Ovary (tissue), 9 donors: ENCODE data around the gene BLOC1S2. TPM values are rescaled to one million over a fixed set of nuclear protein-coding genes. Genes with fewer than 3 reads are reported as not detected.

Experiments used
- DNase-seq, 5 donors: peaks; one replicate each; pipeline ENCODE4 v3.0.0-alpha.2; 2019 to 2020
- H3K27ac ChIP-seq, 2 donors: fragments of 200-600 bp; one replicate each; pipeline versions ENCODE4 v1.5.1 to v1.8.0; 2019 to 2022
- H3K27me3 ChIP-seq: fragments of 200-600 bp; one replicate; pipeline ENCODE4 v1.8.0; 2022
- H3K36me3 ChIP-seq: fragments of 200-600 bp; sonication (generic); one replicate; pipeline ENCODE4 v1.5.1; 2019
- H3K4me1 ChIP-seq: one replicate; pipeline ENCODE4 v1.8.1; 2013; ENCODE audit warnings: mild to moderate bottlenecking, moderate library complexity; ENCODE audit not compliant: insufficient read depth
- H3K4me3 ChIP-seq: fragments of 200-600 bp; sonication (generic); one replicate; pipeline ENCODE4 v1.5.1; 2017
- H3K9me3 ChIP-seq, 2 donors: fragments of 200-600 bp in 1 of 2; sonication (generic) in 1 of 2; one replicate each; pipeline versions ENCODE4 v1.5.1 to v1.8.1; 2013 to 2019; ENCODE audit warnings: mild to moderate bottlenecking in 1 of 2, moderate library complexity in 1 of 2
- CTCF ChIP-seq, 3 donors: fragments of 450-650 bp in 2 of 3; fragments of 200-600 bp in 1 of 3; IDR thresholded peaks; one replicate each; pipeline versions ENCODE4 v1.5.1 to v1.8.0; 2016 to 2022; ENCODE audit warnings: antibody characterized with exemption in 3 of 3, mild to moderate bottlenecking in 1 of 3
- EP300 ChIP-seq: sonication (generic); formaldehyde crosslinking; IDR thresholded peaks from one replicate; pipeline ENCODE4 v1.6.1; 2017; ENCODE audit warnings: antibody characterized with exemption
- POLR2A ChIP-seq: fragments of 450-650 bp; IDR thresholded peaks from one replicate; pipeline ENCODE4 v1.6.1; 2017; ENCODE audit warnings: antibody characterized with exemption, mild to moderate bottlenecking, moderate library complexity
- WGBS, 3 donors: extraction: QIAGEN DNeasy Blood & Tissue Kit in 1 of 3; methylation state at CpG; one replicate each; pipeline versions ENCODE4 v1.1.5 to v1.1.7; 2013 to 2017; 5-methylcytosine and 5-hydroxymethylcytosine counted together
- intact Hi-C, 4 donors: fragments of 100-400 bp; cut with DNase I; formaldehyde crosslinking; loops; one replicate each; pipeline versions ENCODE4 v1.11.0 to v1.15.1; 2022 to 2023
- polyA plus RNA-seq, 2 donors: library from polyadenylated mRNA; stranded (reverse); fragments of 200-250 nt in 1 of 2; fragments of 350-450 nt in 1 of 2; fragmentation: Illumina TruSeq in 1 of 2; extraction: RNeasy Lipid Tissue Mini Kit (QIAGEN cat#74804) in 1 of 2; gene quantifications; one replicate each; pipeline ENCODE4 v1.2.3, GENCODE V29; 2013 to 2014
- total RNA-seq, 7 donors: library from RNA; depleted of rRNA in 2 of 7; stranded (reverse); fragments of >200 nt in 2 of 7; fragmentation: NEBNext Ultra II Directional in 3 of 7; extraction: Animal tissue kit (Norgen Biotek cat#: 25700) in 3 of 7; gene quantifications; one replicate each; pipeline versions ENCODE4 v1.1.0 to v1.2.4, GENCODE V29; 2016 to 2023
- donor health status: DM: no; HTN: no; CAD: no; lungs with moderate emphysema.
- donor health status: DM: no; HTN: no; CAD: no.
- donor health status: Bipolar disorder and iron deficiency.
- donor health status: DM: yes; HTN: yes; CAD: no.
- donor health status: DM: no; HTN: no; CAD: no.
- donor health status: DM: yes; HTN: yes; CAD: no.

BLOC1S2 gene
- total and polyA plus RNA-seq, 9 donors, result 14.4 to 34.4 (median 24.6) TPM

DNA sequence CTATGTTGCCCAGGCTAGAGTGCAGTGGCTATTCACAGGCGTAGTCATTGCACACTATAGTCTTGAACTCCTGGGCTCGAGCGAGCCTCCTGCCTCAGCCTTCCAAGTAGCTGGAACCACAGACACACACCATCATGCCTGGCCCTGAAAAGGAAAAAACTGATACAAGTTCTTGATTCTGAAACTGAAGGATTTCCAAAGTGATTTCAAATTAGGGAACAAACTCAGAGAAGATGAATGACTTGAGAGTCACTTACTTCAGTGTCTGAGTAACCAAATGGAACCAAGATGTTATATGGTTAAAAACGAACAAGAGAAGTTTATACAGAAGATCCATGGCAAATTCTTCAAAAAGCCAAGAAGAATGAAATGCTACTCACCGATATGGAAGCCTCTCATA is 33.4 kb downstream of the BLOC1S2 start:
- TF ChIP-seq POLR2A, result no peak
- no peak for TF ChIP-seq CTCF (IDR thresholded peaks at IDR 0.05)
- no peak for TF ChIP-seq EP300
- no peak overlapping the region for H3K4me3 ChIP-seq
- no peaks in the 10 kb centered on the region for H3K36me3 ChIP-seq
- DNase-seq, result no peak
- H3K9me3 ChIP-seq, result no peaks in the 10 kb centered on the region
- H3K27me3 ChIP-seq, result no peaks in the 10 kb centered on the region
- 90 to 94% (median 92%) methylated on average over 5 of the region's 5 CpGs for WGBS, 3 donors
- no peaks in the 10 kb centered on the region for H3K4me1 ChIP-seq
- intact Hi-C loops, result no loop called here
- H3K27ac ChIP-seq, result no peak overlapping the region

DNA sequence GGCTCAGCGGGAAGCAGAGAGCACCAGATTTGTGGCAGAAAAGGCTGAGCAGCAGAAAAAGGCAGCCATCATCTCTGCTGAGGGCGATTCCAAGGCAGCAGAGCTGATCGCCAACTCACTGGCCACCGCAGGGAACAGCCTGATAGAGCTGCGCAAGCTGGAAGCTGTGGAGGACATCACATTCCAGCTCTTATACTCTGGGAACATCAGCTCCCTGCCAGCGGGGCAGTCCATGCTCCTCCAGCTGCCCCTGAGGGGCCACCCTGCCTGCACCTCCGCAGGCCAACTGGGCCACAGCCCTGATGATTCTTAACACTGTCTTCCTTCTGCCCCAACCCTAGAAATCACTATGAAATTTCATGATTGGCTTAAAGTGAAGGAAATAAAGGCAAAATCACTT is 37.7 kb downstream of the BLOC1S2 start:
- Histone ChIP-seq H3K4me1 (no peaks in the 10 kb centered on the region), H3K27ac (no peak overlapping the region), H3K27me3 (no peaks in the 10 kb centered on the region), H3K9me3 (no peaks in the 10 kb centered on the region), H3K36me3 (no peaks in the 10 kb centered on the region), H3K4me3 (no peak overlapping the region)
- intact Hi-C loops, result no loop called here
- 89 to 95% (median 92%) methylated on average over 7 of the region's 7 CpGs for WGBS, 3 donors
- DNase-seq, result no peak
- TF ChIP-seq POLR2A (no peak), CTCF (IDR thresholded peaks at IDR 0.05) (no peak), EP300 (no peak)

DNA sequence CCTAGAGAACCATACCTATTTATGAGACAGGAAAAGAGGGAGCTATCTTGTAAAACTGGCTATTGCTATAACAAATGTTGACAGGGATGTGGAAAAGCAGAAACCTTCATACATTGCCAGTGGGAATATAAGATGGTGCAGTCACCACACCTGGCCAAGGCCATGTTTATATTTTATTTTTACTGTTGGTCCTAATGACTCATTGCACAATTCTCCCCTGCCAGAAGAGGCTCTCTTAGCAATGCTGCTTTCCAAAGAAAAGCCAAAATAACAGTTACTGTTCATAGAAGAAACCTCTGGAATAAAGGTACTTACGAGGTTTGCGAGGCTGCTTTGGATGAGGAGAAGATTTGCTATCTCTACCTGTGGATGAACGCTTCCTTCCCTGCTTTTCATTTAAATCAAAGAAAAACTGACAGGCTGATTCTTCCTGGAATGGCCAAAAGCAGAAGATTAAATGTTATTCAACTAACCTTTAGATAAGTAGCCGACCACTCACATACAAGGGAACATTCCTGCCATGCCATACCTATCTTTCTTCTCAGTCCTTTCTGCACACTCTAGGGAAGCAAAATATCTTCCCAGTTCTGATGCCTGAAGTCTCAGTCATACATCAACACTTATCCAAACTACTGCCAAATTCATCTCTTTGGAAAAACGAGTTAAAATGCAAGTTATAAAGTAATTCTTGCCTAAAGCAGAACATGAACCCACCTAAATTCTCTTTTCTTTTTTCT is 40.8 kb downstream of the BLOC1S2 start:
- no peak for TF ChIP-seq POLR2A
- TF ChIP-seq CTCF (IDR thresholded peaks at IDR 0.05), result no peak
- TF ChIP-seq EP300, result no peak
- Histone ChIP-seq H3K27ac (no peak overlapping the region), H3K4me1 (no peaks in the 10 kb centered on the region), H3K36me3 (no peaks in the 10 kb centered on the region), H3K4me3 (no peak overlapping the region), H3K27me3 (no peaks in the 10 kb centered on the region), H3K9me3 (no peaks in the 10 kb centered on the region)
- WGBS, 3 donors, result 28 to 51% (median 49%) methylated on average over 5 of the region's 5 CpGs
- intact Hi-C loops, result no loop called here
- no peak for DNase-seq

GRCh38 chr10:100239851-100240250 is 46.6 kb downstream of the BLOC1S2 start:
- DNase-seq, result no peak
- no peak for TF ChIP-seq CTCF (IDR thresholded peaks at IDR 0.05)
- TF ChIP-seq EP300, result no peak
- no peak for TF ChIP-seq POLR2A
- H3K4me1 ChIP-seq, result no peaks in the 10 kb centered on the region
- intact Hi-C loops, result no loop called here
- no peaks in the 10 kb centered on the region for H3K9me3 ChIP-seq
- WGBS, 3 donors, result 89 to 90% (median 89%) methylated on average over 3 of the region's 3 CpGs
- no peaks in the 10 kb centered on the region for H3K27me3 ChIP-seq
- H3K27ac ChIP-seq, result no peak overlapping the region
- no peaks in the 10 kb centered on the region for H3K36me3 ChIP-seq
- H3K4me3 ChIP-seq, result no peak overlapping the region
